Astrocyte (in vitro differentiated cells and primary cell): Measurements from ENCODE around the gene PCGF3. TPM values are rescaled to one million over a fixed set of nuclear protein-coding genes. Genes with fewer than 3 reads are reported as not detected.

ENCODE experiments used
- DNase-seq: peaks from one replicate; pipeline ENCODE4 v3.0.0-alpha.2; 2010; ENCODE audit warnings: low read depth
- FAIRE-seq: peaks from 2 replicates; lab custom pipeline; 2011; peaks lifted over from hg19 to GRCh38; lab: Jason Lieb, UNC
- H2AFZ ChIP-seq: 2 replicates; pipeline ENCODE4 v1.6.0; 2012; ENCODE audit warnings: low read depth, low read length, inconsistent platforms
- H3K27ac ChIP-seq: 2 replicates; pipeline ENCODE4 v1.5.1; 2011; ENCODE audit warnings: low read depth, low read length, inconsistent platforms
- H3K27me3 ChIP-seq: 2 replicates; pipeline ENCODE4 v1.6.0; 2011; ENCODE audit warnings: low read length, inconsistent platforms; ENCODE audit not compliant: insufficient read depth
- H3K36me3 ChIP-seq: 2 replicates; pipeline ENCODE4 v1.5.1; 2011; ENCODE audit warnings: low read length, inconsistent platforms; ENCODE audit not compliant: insufficient read depth
- H3K4me1 ChIP-seq: 2 replicates; pipeline ENCODE4 v1.5.1; 2011; ENCODE audit warnings: low read length, inconsistent platforms; ENCODE audit not compliant: insufficient read depth
- H3K4me2 ChIP-seq: 2 replicates; pipeline ENCODE4 v1.6.0; 2012; ENCODE audit warnings: low read length, inconsistent platforms
- H3K4me3 ChIP-seq: 2 replicates; pipeline ENCODE4 v1.5.1; 2011; ENCODE audit warnings: low read depth, mild to moderate bottlenecking, low read length, inconsistent platforms; ENCODE audit not compliant: insufficient read depth
- H3K79me2 ChIP-seq: 2 replicates; pipeline ENCODE4 v1.6.0; 2012; ENCODE audit warnings: mild to moderate bottlenecking, low read length, inconsistent platforms; ENCODE audit not compliant: insufficient read depth
- H3K9ac ChIP-seq: 2 replicates; pipeline ENCODE4 v1.6.0; 2012; ENCODE audit warnings: mild to moderate bottlenecking, low read length, inconsistent platforms
- H3K9me3 ChIP-seq: 2 replicates; pipeline ENCODE4 v1.5.1; 2012; ENCODE audit warnings: low read depth, mild to moderate bottlenecking, low read length, inconsistent platforms; ENCODE audit not compliant: insufficient read depth
- H4K20me1 ChIP-seq: 2 replicates; pipeline ENCODE4 v1.6.0; 2012; ENCODE audit warnings: low read length, inconsistent platforms; ENCODE audit not compliant: insufficient read depth
- H3K27ac Mint-ChIP-seq: one replicate; pipeline ENCODE4 v1.8.0; 2021; ENCODE audit warnings: mild to moderate bottlenecking, mixed read lengths; ENCODE audit not compliant: unreplicated experiment
- H3K27me3 Mint-ChIP-seq: one replicate; pipeline ENCODE4 v1.8.0; 2021; ENCODE audit warnings: low read depth, mixed read lengths; ENCODE audit not compliant: unreplicated experiment
- H3K36me3 Mint-ChIP-seq: one replicate; pipeline ENCODE4 v1.8.0; 2021; ENCODE audit warnings: low read depth, mixed read lengths; ENCODE audit not compliant: unreplicated experiment
- H3K4me1 Mint-ChIP-seq: one replicate; pipeline ENCODE4 v1.8.0; 2021; ENCODE audit warnings: low read depth, mixed read lengths; ENCODE audit not compliant: unreplicated experiment
- H3K4me3 Mint-ChIP-seq: one replicate; pipeline ENCODE4 v1.8.0; 2021; ENCODE audit warnings: mild to moderate bottlenecking, moderate library complexity, mixed read lengths; ENCODE audit not compliant: unreplicated experiment
- H3K9me3 Mint-ChIP-seq: one replicate; pipeline ENCODE4 v1.8.0; 2021; ENCODE audit warnings: mild to moderate bottlenecking, mixed read lengths; ENCODE audit not compliant: unreplicated experiment
- CTCF ChIP-seq: IDR thresholded peaks from 2 replicates; pipeline ENCODE4 v1.5.1; 2011; ENCODE audit warnings: low read depth, mild to moderate bottlenecking, inconsistent platforms, low read length, moderate library complexity; ENCODE audit not compliant: insufficient read depth
- EZH2 ChIP-seq: IDR thresholded peaks from 2 replicates; pipeline ENCODE4 v1.6.1; 2012; ENCODE audit warnings: mild to moderate bottlenecking, low read length, inconsistent platforms; ENCODE audit not compliant: insufficient read depth
- total RNA-seq: library from RNA; stranded (reverse); gene quantifications from 2 replicates; pipeline ENCODE4 v1.2.1, GENCODE V29; 2021

The PCGF3 gene
- total RNA-seq, 1 donor from 2014 or later = 65.7 TPM

GRCh38 chr4:685679-686412 lies 19.8 kb upstream of the PCGF3 start:
- Histone ChIP-seq H3K9ac (no peak overlapping the region), H3K36me3 (no peaks in the 10 kb centered on the region), H3K27me3 (no peaks in the 10 kb centered on the region), H3K4me2 (no peak overlapping the region), H3K4me3 (no peak overlapping the region), H3K4me1 (peaks cover 29% of the 10 kb centered on the region), H4K20me1 (no peaks in the 10 kb centered on the region), H2AFZ (no peak overlapping the region), H3K9me3 (no peaks in the 10 kb centered on the region), H3K79me2 (no peaks in the 10 kb centered on the region), H3K27ac (no peak overlapping the region)
- TF ChIP-seq CTCF (no peak), EZH2 (no peak)
- Mint-ChIP-seq H3K9me3 (no peaks in the 10 kb centered on the region), H3K4me1 (peaks cover 16% of the 10 kb centered on the region), H3K27me3 (peaks cover 3% of the 10 kb centered on the region), H3K27ac (peak overlapping the region; percentile 47), H3K4me3 (no peak overlapping the region), H3K36me3 (peaks cover 4% of the 10 kb centered on the region)
- DNase-seq (no peak), FAIRE-seq (no peak)

- DNase-seq = no peak
- Histone ChIP-seq H3K4me2 (peak overlapping the region; percentile 76), H3K27me3 (no peaks in the 10 kb centered on the region), H3K9me3 (no peaks in the 10 kb centered on the region), H3K4me3 (no peak overlapping the region), H3K27ac (no peak overlapping the region), H3K4me1 (peaks cover 25% of the 10 kb centered on the region), H3K79me2 (no peaks in the 10 kb centered on the region), H2AFZ (peak overlapping the region; percentile 69), H3K9ac (no peak overlapping the region), H3K36me3 (no peaks in the 10 kb centered on the region), H4K20me1 (no peaks in the 10 kb centered on the region)
- FAIRE-seq = no peak
- H3K4me3 Mint-ChIP-seq = no peak overlapping the region
- H3K27me3 Mint-ChIP-seq = peaks cover 3% of the 10 kb centered on the region
- no peak for TF ChIP-seq EZH2
- TF ChIP-seq CTCF = no peak
- H3K9me3 Mint-ChIP-seq = no peaks in the 10 kb centered on the region
- H3K27ac Mint-ChIP-seq = no peak overlapping the region
- H3K4me1 Mint-ChIP-seq = peaks cover 16% of the 10 kb centered on the region
- H3K36me3 Mint-ChIP-seq = peaks cover 4% of the 10 kb centered on the region
These were observed 19.1 kb upstream of the PCGF3 start for GRCh38 chr4:686413-687040.
